PC-9 (cell line): Measurements from ENCODE around the gene GPATCH3.

ENCODE experiments used
- EZH2 ChIP-seq: fragments of 200-600 bp; sonication (generic); IDR thresholded peaks from 2 replicates; pipeline ENCODE4 v1.8.0; 2017; ENCODE audit warnings: antibody characterized with exemption, low read depth
- TF ChIP-seq, protein P1 (sequence below): fragments of 200-600 bp; sonication (generic); conservative IDR thresholded peaks from 2 replicates; pipeline ENCODE4 v1.6.1; 2017; ENCODE audit warnings: mixed run types, antibody characterized with exemption, mild to moderate bottlenecking, moderate library complexity

DNA sequence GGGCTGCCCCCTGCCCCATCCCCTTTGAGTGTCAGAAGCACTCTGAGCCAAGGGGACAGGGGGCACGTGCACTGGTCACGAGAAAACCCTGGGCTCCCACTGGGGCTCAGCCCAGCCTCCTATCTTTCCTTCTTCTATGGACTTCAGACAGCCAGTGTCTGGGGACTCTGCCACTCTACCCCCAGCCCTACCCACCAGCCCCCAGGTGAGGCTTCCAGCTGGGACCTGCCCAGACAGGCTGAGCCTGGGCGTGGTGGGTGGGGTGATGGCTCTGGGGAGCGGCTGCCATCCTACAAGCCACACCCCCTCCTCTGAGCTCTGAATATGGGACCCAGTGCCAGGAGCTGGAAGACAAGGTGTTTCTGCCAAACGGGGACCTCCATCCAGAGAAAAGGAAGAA lies 45.4 kb downstream of the GPATCH3 start:
- TF ChIP-seq, protein P1, sequence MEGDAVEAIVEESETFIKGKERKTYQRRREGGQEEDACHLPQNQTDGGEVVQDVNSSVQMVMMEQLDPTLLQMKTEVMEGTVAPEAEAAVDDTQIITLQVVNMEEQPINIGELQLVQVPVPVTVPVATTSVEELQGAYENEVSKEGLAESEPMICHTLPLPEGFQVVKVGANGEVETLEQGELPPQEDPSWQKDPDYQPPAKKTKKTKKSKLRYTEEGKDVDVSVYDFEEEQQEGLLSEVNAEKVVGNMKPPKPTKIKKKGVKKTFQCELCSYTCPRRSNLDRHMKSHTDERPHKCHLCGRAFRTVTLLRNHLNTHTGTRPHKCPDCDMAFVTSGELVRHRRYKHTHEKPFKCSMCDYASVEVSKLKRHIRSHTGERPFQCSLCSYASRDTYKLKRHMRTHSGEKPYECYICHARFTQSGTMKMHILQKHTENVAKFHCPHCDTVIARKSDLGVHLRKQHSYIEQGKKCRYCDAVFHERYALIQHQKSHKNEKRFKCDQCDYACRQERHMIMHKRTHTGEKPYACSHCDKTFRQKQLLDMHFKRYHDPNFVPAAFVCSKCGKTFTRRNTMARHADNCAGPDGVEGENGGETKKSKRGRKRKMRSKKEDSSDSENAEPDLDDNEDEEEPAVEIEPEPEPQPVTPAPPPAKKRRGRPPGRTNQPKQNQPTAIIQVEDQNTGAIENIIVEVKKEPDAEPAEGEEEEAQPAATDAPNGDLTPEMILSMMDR: no peak
- no peak for TF ChIP-seq EZH2
